PC-9 (cell line): ENCODE data around the gene SHC2. TPM values are rescaled to one million over a fixed set of nuclear protein-coding genes. Genes with fewer than 3 reads are reported as not detected.

Experiments
- BruUV-seq: library from RNA; stranded (reverse); fragments of 400-500 nt; replicated peaks from 2 replicates; lab custom pipeline; 2021; lab: Mats Ljungman, UMichigan
- CTCF ChIA-PET: fragments of 300-600 bp; sonication (Branson Sonifier 250); formaldehyde crosslinking; loops from one replicate; lab custom pipeline; 2022; ENCODE audit warnings: antibody characterized with exemption; lab: Charles Lee
- POLR2A ChIA-PET: fragments of 300-600 bp; sonication (Branson Sonifier 250); formaldehyde crosslinking; loops from one replicate; lab custom pipeline; 2022; ENCODE audit warnings: antibody characterized with exemption; ENCODE audit not compliant: unreplicated experiment; lab: Charles Lee
- DNase-seq, 2 experiments: peaks; one replicate each; pipeline versions ENCODE4 v3.0.0 to v3.0.0-alpha.2; 2015 to 2022; ENCODE audit warnings: mixed read lengths in 1 of 2
- H2AFZ ChIP-seq: fragments of 200-600 bp; sonication (generic); 2 replicates; pipeline ENCODE4 v1.8.1; 2017; ENCODE audit warnings: antibody characterized with exemption
- H3F3A ChIP-seq: fragments of 200-600 bp; sonication (generic); 2 replicates; pipeline ENCODE4 v1.8.1; 2017; ENCODE audit warnings: antibody characterized with exemption, mild to moderate bottlenecking, low read depth; ENCODE audit not compliant: insufficient read depth
- H3K27ac ChIP-seq: fragments of 200-600 bp; sonication (generic); 2 replicates; pipeline ENCODE4 v1.6.1; 2016; ENCODE audit warnings: mixed run types
- H3K27me3 ChIP-seq: fragments of 200-600 bp; sonication (generic); 2 replicates; pipeline ENCODE4 v1.6.1; 2016; ENCODE audit warnings: low read depth, mixed run types; ENCODE audit not compliant: insufficient read depth
- H3K36me3 ChIP-seq: fragments of 200-600 bp; sonication (generic); 2 replicates; pipeline ENCODE4 v1.6.1; 2016; ENCODE audit warnings: low read depth, mixed run types
- H3K4me1 ChIP-seq: fragments of 200-600 bp; sonication (generic); replicated peaks from 2 replicates; pipeline ENCODE4 v1.6.1; 2016; ENCODE audit warnings: mixed run types; ENCODE audit not compliant: insufficient read depth
- H3K4me2 ChIP-seq: fragments of 200-600 bp; sonication (generic); 2 replicates; pipeline ENCODE4 v1.6.1; 2017; ENCODE audit warnings: mixed run types
- H3K4me3 ChIP-seq: fragments of 200-600 bp; sonication (generic); 2 replicates; pipeline ENCODE4 v1.6.1; 2016; ENCODE audit warnings: mixed run types
- H3K79me2 ChIP-seq: fragments of 200-600 bp; sonication (generic); 2 replicates; pipeline ENCODE4 v1.6.1; 2017; ENCODE audit warnings: low read depth, mixed run types
- H3K9me2 ChIP-seq: fragments of 200-600 bp; sonication (generic); 2 replicates; pipeline ENCODE4 v1.8.1; 2017; ENCODE audit warnings: mild to moderate bottlenecking; ENCODE audit not compliant: insufficient read depth
- H3K9me3 ChIP-seq: fragments of 200-600 bp; sonication (generic); 2 replicates; pipeline ENCODE4 v1.8.1; 2016; ENCODE audit warnings: low read depth; ENCODE audit not compliant: insufficient read depth
- H4K20me1 ChIP-seq: fragments of 200-600 bp; sonication (generic); 2 replicates; pipeline ENCODE4 v1.8.1; 2017; ENCODE audit not compliant: insufficient read depth
- CTCF ChIP-seq: fragments of 200-600 bp; sonication (generic); conservative IDR thresholded peaks from 2 replicates; pipeline ENCODE4 v1.6.1; 2017; ENCODE audit warnings: mixed run types, antibody characterized with exemption, mild to moderate bottlenecking, moderate library complexity
- EZH2 ChIP-seq: fragments of 200-600 bp; sonication (generic); IDR thresholded peaks from 2 replicates; pipeline ENCODE4 v1.8.0; 2017; ENCODE audit warnings: antibody characterized with exemption, low read depth
- intact Hi-C: fragments of 100-400 bp; cut with micrococcal nuclease; formaldehyde crosslinking; loops from one replicate; pipeline ENCODE4 v1.10.0; 2022; ENCODE audit not compliant: unreplicated experiment
- total RNA-seq: library from RNA; stranded (reverse); gene quantifications from 2 replicates; pipeline ENCODE4 v1.2.3, GENCODE V29; 2021

SHC2 gene
- total RNA-seq, 1 experiment from 2014 or later: 0.70 TPM

GRCh38 chr19:391207-391557, 69.7 kb downstream of the SHC2 start:
- H3K9me2 ChIP-seq: no peaks in the 10 kb centered on the region
- H3K9me3 ChIP-seq: no peaks in the 10 kb centered on the region
- no peaks in the 10 kb centered on the region for H3K4me1 ChIP-seq
- BruUV-seq: no TSS peak
- H3K36me3 ChIP-seq: no peaks in the 10 kb centered on the region
- H3K4me2 ChIP-seq: no peak overlapping the region
- no peak for DNase-seq
- peaks cover 5% of the 10 kb centered on the region; the same call in 1 of the 2 replicates for H3F3A ChIP-seq
- intact Hi-C loops: no loop called here
- POLR2A ChIA-PET: no interaction called here
- TF ChIP-seq CTCF: no peak
- TF ChIP-seq EZH2: no peak
- no peak overlapping the region for H3K27ac ChIP-seq
- no peaks in the 10 kb centered on the region for H4K20me1 ChIP-seq
- peaks cover 28% of the 10 kb centered on the region for H3K27me3 ChIP-seq
- no peak overlapping the region for H2AFZ ChIP-seq
- H3K4me3 ChIP-seq: no peak overlapping the region
- no peaks in the 10 kb centered on the region for H3K79me2 ChIP-seq
- CTCF ChIA-PET: no interaction called here

- Histone ChIP-seq H3K4me3 (no peak overlapping the region), H3K9me2 (no peaks in the 10 kb centered on the region), H3K9me3 (no peaks in the 10 kb centered on the region), H3K79me2 (no peaks in the 10 kb centered on the region), H3K36me3 (no peaks in the 10 kb centered on the region), H3F3A (peaks cover 5% of the 10 kb centered on the region; the same call in 1 of the 2 replicates), H3K4me2 (no peak overlapping the region), H3K27ac (no peak overlapping the region), H4K20me1 (no peaks in the 10 kb centered on the region), H3K4me1 (no peaks in the 10 kb centered on the region), H3K27me3 (peaks cover 28% of the 10 kb centered on the region), H2AFZ (no peak overlapping the region)
- POLR2A ChIA-PET: no interaction called here
- CTCF ChIA-PET: no interaction called here
- intact Hi-C loops: no loop called here
- TF ChIP-seq EZH2 (no peak), CTCF (no peak)
- no TSS peak for BruUV-seq
- no peak for DNase-seq
Measured at GRCh38 chr19:390386-391206, 70.2 kb downstream of the SHC2 start.

GRCh38 chr19:389935-390289, 70.9 kb downstream of the SHC2 start:
- BruUV-seq: no TSS peak
- Histone ChIP-seq H3K4me3 (no peak overlapping the region), H3K79me2 (no peaks in the 10 kb centered on the region), H3K27ac (no peak overlapping the region), H3K4me2 (no peak overlapping the region), H3F3A (peaks cover 5% of the 10 kb centered on the region; the same call in 1 of the 2 replicates), H3K4me1 (no peaks in the 10 kb centered on the region), H3K36me3 (no peaks in the 10 kb centered on the region), H3K27me3 (peaks cover 28% of the 10 kb centered on the region), H4K20me1 (no peaks in the 10 kb centered on the region), H3K9me2 (no peaks in the 10 kb centered on the region), H3K9me3 (no peaks in the 10 kb centered on the region), H2AFZ (no peak overlapping the region)
- intact Hi-C loops: no loop called here
- ChIA-PET POLR2A (no interaction called here), CTCF (no interaction called here)
- TF ChIP-seq EZH2 (no peak), CTCF (no peak)
- no peak for DNase-seq
